Measurements from ENCODE around the gene NCAM2. TPM values are rescaled to one million over a fixed set of nuclear protein-coding genes. Genes with fewer than 3 reads are reported as not detected.

The NCAM2 gene
- total RNA-seq, 1 donor from 2014 or later, result 15.9 TPM

GRCh38 chr21:21162786-21163185 lies 164.6 kb downstream of the NCAM2 start:
- TF ChIP-seq CTCF (IDR thresholded peaks at IDR 0.05), result no peak
- Histone ChIP-seq H3K4me1 (no peaks in the 10 kb centered on the region), H3K27me3 (no peaks in the 10 kb centered on the region), H3K36me3 (no peaks in the 10 kb centered on the region), H3K27ac (no peak overlapping the region), H3K9me3 (no peaks in the 10 kb centered on the region), H3K4me3 (no peak overlapping the region)
- DNase-seq, result no peak
- ATAC-seq, result no peak
- intact Hi-C loops (cut with DNase I), result no loop called here

- no peaks in the 10 kb centered on the region for H3K4me1 ChIP-seq
- peak; percentile 63 for ATAC-seq
- peak; percentile 64 for TF ChIP-seq CTCF (IDR thresholded peaks at IDR 0.05)
- no peaks in the 10 kb centered on the region for H3K9me3 ChIP-seq
- no peaks in the 10 kb centered on the region for H3K36me3 ChIP-seq
- DNase-seq, result no peak
- intact Hi-C loops (cut with DNase I), result no loop called here
- H3K4me3 ChIP-seq, result no peak overlapping the region
- no peak overlapping the region for H3K27ac ChIP-seq
- H3K27me3 ChIP-seq, result no peaks in the 10 kb centered on the region
Observed at GRCh38 chr21:21163904-21164303, 165.7 kb downstream of the NCAM2 start.

- Histone ChIP-seq H3K27me3 (no peaks in the 10 kb centered on the region), H3K9me3 (no peaks in the 10 kb centered on the region), H3K4me1 (no peaks in the 10 kb centered on the region), H3K27ac (no peak overlapping the region), H3K4me3 (no peak overlapping the region), H3K36me3 (no peaks in the 10 kb centered on the region)
- intact Hi-C loops (cut with DNase I), result no loop called here
- DNase-seq (no peak), ATAC-seq (no peak)
- TF ChIP-seq CTCF (IDR thresholded peaks at IDR 0.05), result no peak
Observed at GRCh38 chr21:21165063-21165645, 166.9 kb downstream of the NCAM2 start.

- Histone ChIP-seq H3K4me3 (no peak overlapping the region), H3K36me3 (no peaks in the 10 kb centered on the region), H3K27ac (no peak overlapping the region), H3K27me3 (no peaks in the 10 kb centered on the region), H3K4me1 (no peaks in the 10 kb centered on the region), H3K9me3 (no peaks in the 10 kb centered on the region)
- intact Hi-C loops (cut with DNase I), result no loop called here
- no peak for DNase-seq
- ATAC-seq, result no peak
- TF ChIP-seq CTCF (IDR thresholded peaks at IDR 0.05), result no peak
Observed at GRCh38 chr21:21174676-21175075, 176.5 kb downstream of the NCAM2 start.

GRCh38 chr21:21175798-21176334 lies 177.7 kb downstream of the NCAM2 start:
- TF ChIP-seq CTCF (IDR thresholded peaks at IDR 0.05), result no peak
- ATAC-seq, result no peak
- Histone ChIP-seq H3K27ac (no peak overlapping the region), H3K9me3 (no peaks in the 10 kb centered on the region), H3K4me3 (peak overlapping the region; percentile 17), H3K36me3 (no peaks in the 10 kb centered on the region), H3K27me3 (no peaks in the 10 kb centered on the region), H3K4me1 (no peaks in the 10 kb centered on the region)
- no peak for DNase-seq
- intact Hi-C loops (cut with DNase I), result no loop called here
